HUES48 (cell line): ENCODE measurements around the gene MBOAT2.
A peak's percentile ranks its signal among the peaks of the same experiment; 100 is the strongest.
"Not testable (repeated sequence)": the region's sequence is repeated elsewhere in the genome, so short reads cannot be mapped to it uniquely, and the experiment has no call there.

Source experiments
- H3K27ac ChIP-seq: one replicate; pipeline ENCODE4 v1.7.0; 2013; ENCODE audit warnings: low read depth, low read length, inconsistent platforms
- H3K27me3 ChIP-seq: 2 replicates; pipeline ENCODE4 v1.6.1; 2013; ENCODE audit warnings: mild to moderate bottlenecking, low read length; ENCODE audit not compliant: control insufficient read depth, insufficient read depth
- H3K36me3 ChIP-seq: 2 replicates; pipeline ENCODE4 v1.6.1; 2013; ENCODE audit warnings: low read length; ENCODE audit not compliant: control insufficient read depth, insufficient read depth
- H3K4me1 ChIP-seq: 2 replicates; pipeline ENCODE4 v1.6.1; 2013; ENCODE audit warnings: mild to moderate bottlenecking, low read length; ENCODE audit not compliant: control insufficient read depth, insufficient read depth
- H3K4me3 ChIP-seq: 2 replicates; pipeline ENCODE4 v1.5.1; 2013; ENCODE audit warnings: mild to moderate bottlenecking, low read depth, low read length
- H3K9ac ChIP-seq: 2 replicates; pipeline ENCODE4 v1.6.1; 2013; ENCODE audit warnings: mild to moderate bottlenecking, low read depth, low read length, moderate library complexity
- H3K9me3 ChIP-seq: 2 replicates; pipeline ENCODE4 v1.6.1; 2013; ENCODE audit warnings: low read length; ENCODE audit not compliant: control insufficient read depth, insufficient read depth

The MBOAT2 gene, protein sequence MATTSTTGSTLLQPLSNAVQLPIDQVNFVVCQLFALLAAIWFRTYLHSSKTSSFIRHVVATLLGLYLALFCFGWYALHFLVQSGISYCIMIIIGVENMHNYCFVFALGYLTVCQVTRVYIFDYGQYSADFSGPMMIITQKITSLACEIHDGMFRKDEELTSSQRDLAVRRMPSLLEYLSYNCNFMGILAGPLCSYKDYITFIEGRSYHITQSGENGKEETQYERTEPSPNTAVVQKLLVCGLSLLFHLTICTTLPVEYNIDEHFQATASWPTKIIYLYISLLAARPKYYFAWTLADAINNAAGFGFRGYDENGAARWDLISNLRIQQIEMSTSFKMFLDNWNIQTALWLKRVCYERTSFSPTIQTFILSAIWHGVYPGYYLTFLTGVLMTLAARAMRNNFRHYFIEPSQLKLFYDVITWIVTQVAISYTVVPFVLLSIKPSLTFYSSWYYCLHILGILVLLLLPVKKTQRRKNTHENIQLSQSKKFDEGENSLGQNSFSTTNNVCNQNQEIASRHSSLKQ

GRCh38 chr2:9003616-9004337, at the start of gene MBOAT2:
Gene MBOAT2, minus strand, starts transcription at chr2:9003684. Its CDS starts 70 bp downstream, at chr2:9003614.
- H3K9me3 ChIP-seq: no peaks in the 10 kb centered on the region
- H3K4me1 ChIP-seq: peaks cover 33% of the 10 kb centered on the region
- H3K4me3 ChIP-seq: peak within 1 kb of the TSS; percentile 78
- H3K9ac ChIP-seq: peak within 1 kb of the TSS; percentile 72
- no peaks in the 10 kb centered on the region for H3K36me3 ChIP-seq
- H3K27ac ChIP-seq: peak within 1 kb of the TSS; percentile 92
- peaks cover 5% of the 10 kb centered on the region; the same call in 1 of the 2 replicates for H3K27me3 ChIP-seq

DNA sequence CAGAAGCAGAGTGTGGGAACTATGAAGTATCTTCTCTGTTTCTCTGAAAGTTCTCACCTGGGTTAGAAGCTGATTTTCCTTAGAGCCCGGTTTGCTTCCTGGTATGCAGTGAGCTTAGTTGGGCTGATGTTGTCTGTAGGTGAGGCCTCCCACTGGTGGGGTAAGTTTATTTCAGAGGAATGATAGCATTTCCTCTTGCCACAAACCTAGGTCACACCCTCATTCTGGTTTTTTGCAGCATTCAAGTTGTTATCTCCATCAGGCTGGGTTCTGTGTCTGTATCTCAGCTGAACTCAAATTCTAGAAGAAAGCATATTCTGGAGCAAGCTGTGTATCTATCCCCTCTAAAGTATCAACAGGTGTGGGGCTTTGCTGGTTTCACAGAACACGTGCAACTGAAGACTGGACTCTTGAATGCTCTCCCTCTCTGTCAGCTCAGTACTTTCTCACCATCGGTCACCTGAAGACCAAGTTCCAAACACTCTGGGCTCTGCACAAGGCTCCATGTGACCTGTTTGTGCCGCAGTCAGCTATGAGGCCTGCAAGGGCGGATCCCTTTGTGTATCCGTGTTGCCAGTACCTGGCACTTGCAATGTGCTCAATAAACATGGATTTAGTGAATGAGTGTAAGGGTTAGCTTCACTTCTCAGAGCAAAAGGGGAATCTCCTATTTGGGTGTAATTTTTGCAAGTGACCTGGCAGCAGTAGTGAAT, 49.5 kb upstream of the MBOAT2 start:
- no peaks in the 10 kb centered on the region for H3K9me3 ChIP-seq
- H3K4me1 ChIP-seq: no peaks in the 10 kb centered on the region
- H3K27ac ChIP-seq: no peak overlapping the region
- H3K27me3 ChIP-seq: no peaks in the 10 kb centered on the region
- H3K4me3 ChIP-seq: no peak overlapping the region
- no peaks in the 10 kb centered on the region for H3K36me3 ChIP-seq
- no peak overlapping the region for H3K9ac ChIP-seq

DNA sequence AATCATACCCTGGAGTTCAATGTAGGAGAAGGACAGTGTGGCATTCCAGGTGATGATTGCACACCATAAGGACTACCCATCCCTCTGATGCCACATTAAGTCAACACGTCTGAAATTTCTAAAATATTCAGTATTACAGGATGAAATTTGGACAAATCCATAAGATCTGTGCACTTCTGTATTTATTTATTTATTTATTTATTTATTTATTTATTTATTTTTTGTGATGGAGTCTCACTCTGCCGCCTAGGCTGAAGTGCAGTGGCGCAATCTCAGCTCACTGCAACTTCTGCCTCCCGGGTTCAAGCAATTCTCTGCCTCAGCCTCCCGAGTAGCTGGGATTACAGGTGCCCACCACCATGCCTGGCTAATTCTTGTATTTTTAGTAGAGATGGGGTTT, 48.0 kb upstream of the MBOAT2 start:
- H3K27me3 ChIP-seq, H3K9me3 ChIP-seq, H3K9ac ChIP-seq, H3K27ac ChIP-seq, H3K4me3 ChIP-seq, H3K4me1 ChIP-seq, H3K36me3 ChIP-seq: not testable (repeated sequence)

DNA sequence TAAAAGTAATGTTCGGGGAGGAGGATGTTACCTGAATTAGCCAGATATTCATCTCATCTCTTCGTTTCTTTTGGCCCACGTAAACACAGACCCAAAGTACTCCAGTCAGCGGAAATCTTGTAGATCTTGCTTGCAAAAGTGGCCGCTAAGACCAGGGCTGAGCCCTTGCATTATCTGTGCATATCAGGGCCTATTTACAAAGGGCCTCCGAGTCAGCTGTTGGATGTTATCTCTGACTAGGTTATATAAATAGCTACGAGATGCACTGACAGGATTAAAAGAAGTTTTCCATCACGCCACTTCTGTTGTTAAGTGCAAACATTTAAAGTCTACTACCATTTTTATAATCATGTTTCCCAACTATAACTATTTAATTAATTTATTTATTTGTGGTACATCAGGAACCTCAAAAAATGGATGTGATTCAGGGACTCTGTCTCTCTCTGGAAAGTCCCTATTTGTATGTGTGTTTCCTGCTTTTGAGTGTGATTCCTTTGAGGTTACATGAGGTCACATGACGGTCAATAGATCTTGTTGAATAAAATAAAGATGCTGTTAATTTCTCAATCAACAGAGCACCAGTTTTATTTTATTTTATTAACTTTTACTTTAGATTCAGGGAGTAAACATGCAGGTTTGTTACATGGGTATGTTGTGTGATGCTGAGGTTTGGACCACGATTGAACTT, 46.8 kb upstream of the MBOAT2 start:
- Histone ChIP-seq H3K36me3 (no peaks in the 10 kb centered on the region), H3K4me1 (no peaks in the 10 kb centered on the region), H3K4me3 (no peak overlapping the region), H3K9ac (no peak overlapping the region), H3K9me3 (no peaks in the 10 kb centered on the region), H3K27me3 (no peaks in the 10 kb centered on the region), H3K27ac (no peak overlapping the region)

DNA sequence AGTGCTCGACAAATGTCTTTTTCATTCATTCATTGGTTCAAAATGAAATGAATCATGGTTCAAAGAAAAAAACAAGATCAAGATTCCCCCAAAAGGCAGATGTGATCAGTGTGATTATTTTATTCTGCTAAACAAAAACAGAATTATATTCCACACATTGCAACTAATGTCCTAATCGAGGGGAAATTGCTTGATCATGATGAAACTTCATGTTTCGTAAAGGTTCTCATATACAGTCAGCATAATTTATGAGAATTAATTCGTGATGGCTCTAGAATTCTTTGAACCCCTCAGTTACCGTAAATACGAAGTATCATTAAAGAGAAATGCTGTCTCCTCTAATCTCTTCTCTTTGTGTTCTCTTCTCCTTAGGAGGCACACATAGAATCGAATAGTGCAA, 42.1 kb upstream of the MBOAT2 start:
- no peak overlapping the region for H3K9ac ChIP-seq
- no peak overlapping the region for H3K27ac ChIP-seq
- no peaks in the 10 kb centered on the region for H3K9me3 ChIP-seq
- no peak overlapping the region for H3K4me3 ChIP-seq
- no peaks in the 10 kb centered on the region for H3K36me3 ChIP-seq
- H3K4me1 ChIP-seq: no peaks in the 10 kb centered on the region
- no peaks in the 10 kb centered on the region for H3K27me3 ChIP-seq

DNA sequence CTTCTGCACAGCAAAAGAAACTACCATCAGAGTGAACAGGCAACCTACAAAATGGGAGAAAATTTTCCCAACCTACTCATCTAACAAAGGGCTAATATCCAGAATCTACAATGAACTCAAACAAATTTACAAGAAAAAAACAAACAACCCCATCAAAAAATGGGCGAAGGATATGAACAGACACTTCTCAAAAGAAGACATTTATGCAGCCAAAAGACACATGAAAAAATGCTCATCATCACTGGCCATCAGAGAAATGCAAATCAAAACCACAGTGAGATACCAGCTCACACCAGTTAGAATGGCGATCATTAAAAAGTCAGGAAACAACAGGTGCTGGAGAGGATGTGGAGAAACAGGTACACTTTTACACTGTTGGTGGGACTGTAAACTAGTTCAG, 40.0 kb upstream of the MBOAT2 start:
- H3K36me3 ChIP-seq, H3K4me1 ChIP-seq, H3K27ac ChIP-seq, H3K4me3 ChIP-seq, H3K27me3 ChIP-seq, H3K9ac ChIP-seq, H3K9me3 ChIP-seq: not testable (repeated sequence)

DNA sequence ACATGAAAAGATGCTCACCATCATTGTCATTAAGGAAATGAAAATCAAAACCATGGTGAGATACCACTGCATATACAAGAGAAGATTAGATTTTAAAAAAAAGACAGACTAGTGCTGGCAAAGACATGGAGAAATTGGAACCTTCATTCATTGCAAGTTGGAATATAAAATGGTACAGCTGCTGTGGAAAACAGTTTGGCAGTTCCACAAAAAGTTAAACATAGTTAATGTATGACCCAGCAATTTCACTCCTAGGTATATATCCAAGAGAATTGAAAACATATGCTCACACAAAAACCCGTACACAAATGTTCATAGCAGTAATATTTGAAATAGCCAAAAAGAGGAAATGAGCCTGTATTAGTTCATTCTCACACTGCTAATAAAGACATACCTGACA, 33.7 kb upstream of the MBOAT2 start:
- Histone ChIP-seq H3K27ac (no peak overlapping the region), H3K9me3 (peaks cover 11% of the 10 kb centered on the region), H3K36me3 (no peaks in the 10 kb centered on the region), H3K9ac (no peak overlapping the region), H3K27me3 (no peaks in the 10 kb centered on the region), H3K4me3 (no peak overlapping the region), H3K4me1 (peaks cover 9% of the 10 kb centered on the region; the same call in 1 of the 2 replicates)

- Histone ChIP-seq H3K4me3 (no peak overlapping the region), H3K36me3 (no peaks in the 10 kb centered on the region), H3K9me3 (peaks cover 11% of the 10 kb centered on the region), H3K9ac (no peak overlapping the region), H3K27ac (no peak overlapping the region), H3K4me1 (peaks cover 9% of the 10 kb centered on the region; the same call in 1 of the 2 replicates), H3K27me3 (no peaks in the 10 kb centered on the region)
These were observed 30.1 kb upstream of the MBOAT2 start for GRCh38 chr2:9033385-9034168.

- Histone ChIP-seq H3K9me3 (peaks cover 5% of the 10 kb centered on the region), H3K27ac (no peak overlapping the region), H3K36me3 (no peaks in the 10 kb centered on the region), H3K4me1 (peaks cover 9% of the 10 kb centered on the region; the same call in 1 of the 2 replicates), H3K9ac (no peak overlapping the region), H3K4me3 (no peak overlapping the region), H3K27me3 (no peaks in the 10 kb centered on the region)
These were observed 29.2 kb upstream of the MBOAT2 start for GRCh38 chr2:9032536-9033255.
